Suppressor macrophage (primary cell): ENCODE results near the gene SLC5A10.
"Not testable (repeated sequence)": the region's sequence is repeated elsewhere in the genome, so short reads cannot be mapped to it uniquely, and the experiment has no call there.

Experiments
- DNase-seq, 4 experiments: peaks; one replicate each; pipeline ENCODE4 v3.0.0-alpha.2; 2020 to 2022

The SLC5A10 gene

GRCh38 chr17:19021011-19021621 lies 69.2 kb downstream of the SLC5A10 start:
- not testable (repeated sequence) for DNase-seq

GRCh38 chr17:19021622-19022083 lies 69.7 kb downstream of the SLC5A10 start:
- peak in 1 of 4 experiments; percentile 20 for DNase-seq

- DNase-seq, result no peak
These were observed 70.2 kb downstream of the SLC5A10 start for GRCh38 chr17:19022128-19022527.

- DNase-seq, result no peak
These were observed 70.8 kb downstream of the SLC5A10 start for GRCh38 chr17:19022747-19023146.

- no peak for DNase-seq
These were observed 71.4 kb downstream of the SLC5A10 start for GRCh38 chr17:19023209-19023999.

- DNase-seq, result no peak
These were observed 72.4 kb downstream of the SLC5A10 start for GRCh38 chr17:19024101-19025078.

- not testable (repeated sequence) for DNase-seq
These were observed 76.7 kb downstream of the SLC5A10 start for GRCh38 chr17:19028671-19029070.

- not testable (repeated sequence) for DNase-seq
These were observed 77.8 kb downstream of the SLC5A10 start for GRCh38 chr17:19029740-19030139.

- DNase-seq, result not testable (repeated sequence)
These were observed 78.9 kb downstream of the SLC5A10 start for GRCh38 chr17:19030771-19031449.

GRCh38 chr17:19031729-19032128 lies 79.8 kb downstream of the SLC5A10 start:
- not testable (repeated sequence) for DNase-seq

GRCh38 chr17:19032377-19032988 lies 80.5 kb downstream of the SLC5A10 start:
- not testable (repeated sequence) for DNase-seq

GRCh38 chr17:19036186-19036585 lies 84.2 kb downstream of the SLC5A10 start:
- DNase-seq, result not testable (repeated sequence)

GRCh38 chr17:19037547-19037946 lies 85.6 kb downstream of the SLC5A10 start:
- DNase-seq, result not testable (repeated sequence)

- not testable (repeated sequence) for DNase-seq
These were observed 86.0 kb downstream of the SLC5A10 start for GRCh38 chr17:19038007-19038406.

- not testable (repeated sequence) for DNase-seq
These were observed 86.8 kb downstream of the SLC5A10 start for GRCh38 chr17:19038730-19039129.

GRCh38 chr17:19040350-19040749 lies 88.4 kb downstream of the SLC5A10 start:
- not testable (repeated sequence) for DNase-seq

- DNase-seq, result not testable (repeated sequence)
These were observed 89.9 kb downstream of the SLC5A10 start for GRCh38 chr17:19041871-19042270.

- DNase-seq, result not testable (repeated sequence)
These were observed 90.4 kb downstream of the SLC5A10 start for GRCh38 chr17:19042369-19042768.

- DNase-seq, result not testable (repeated sequence)
These were observed 91.1 kb downstream of the SLC5A10 start for GRCh38 chr17:19043032-19043431.

GRCh38 chr17:19044643-19045042 lies 92.7 kb downstream of the SLC5A10 start:
- not testable (repeated sequence) for DNase-seq

GRCh38 chr17:19046782-19047375 lies 94.9 kb downstream of the SLC5A10 start, which contains the start of gene GRAP:
TSS of gene GRAP (minus strand) at chr17:19046957. CDS start at chr17:19046926, 31 bp downstream.
- not testable (repeated sequence) for DNase-seq
